GM12878 (cell line): ENCODE data around the gene APOH. TPM values are rescaled to one million over a fixed set of nuclear protein-coding genes. Genes with fewer than 3 reads are reported as not detected.

Experiments used
- ATAC-seq: fragments of 200-7000 bp; cut with Tn5 transposase; 3 replicates; pipeline ENCODE4 v1.9.1; 2020; ENCODE audit warnings: mild to moderate bottlenecking, moderate library complexity
- BruUV-seq: library from RNA; stranded (reverse); fragments of 400-500 nt; replicated peaks from 2 replicates; lab custom pipeline; 2021; lab: Mats Ljungman, UMichigan
- CTCF ChIA-PET: fragments of 300-600 bp; sonication (Branson Sonifier 250); formaldehyde crosslinking; extraction: SDS; loops from one replicate; lab custom pipeline; 2021; ENCODE audit warnings: inconsistent platforms; lab: Yijun Ruan, JAX
- POLR2A ChIA-PET: fragments of 350-600 bp; formaldehyde crosslinking; extraction: SDS; loops from one replicate; lab custom pipeline; 2021; ENCODE audit warnings: inconsistent platforms; lab: Charles Lee
- RAD21 ChIA-PET: fragments of 300-600 bp; sonication (Branson Sonifier 250); formaldehyde crosslinking; loops from one replicate; lab custom pipeline; 2023; ENCODE audit warnings: antibody characterized with exemption; ENCODE audit not compliant: unreplicated experiment; lab: Charles Lee
- SMC1A ChIA-PET: fragments of 300-600 bp; sonication (Branson Sonifier 250); formaldehyde crosslinking; loops from one replicate; lab custom pipeline; 2023; ENCODE audit not compliant: unreplicated experiment, uncharacterized antibody; lab: Charles Lee
- DNase-seq: peaks from one replicate; pipeline ENCODE4 v3.0.0-alpha.2; 2011; ENCODE audit warnings: low read depth, low spot score
- FAIRE-seq: peaks from 3 replicates; lab custom pipeline; 2011; peaks lifted over from hg19 to GRCh38; lab: Jason Lieb, UNC
- H2AFZ ChIP-seq: 2 replicates; pipeline ENCODE4 v1.6.0; 2011; ENCODE audit warnings: low read depth, low read length, control low read depth; ENCODE audit not compliant: control insufficient read depth
- H3K27ac ChIP-seq: 2 replicates; pipeline ENCODE4 v1.5.1; 2011; ENCODE audit warnings: control low read depth; ENCODE audit not compliant: control insufficient read depth, insufficient read depth
- H3K27me3 ChIP-seq, 2 experiments: replicated peaks in 1 of 2; 2 replicates each; pipeline versions ENCODE4 v1.6.0 to v1.6.1; 2011; ENCODE audit warnings: low read length in 1 of 2; ENCODE audit not compliant: control insufficient read depth in 2 of 2, insufficient read depth in 2 of 2
- H3K36me3 ChIP-seq, 2 experiments: 2 replicates each; pipeline ENCODE4 v1.5.1; 2011; ENCODE audit warnings: low read length in 1 of 2; ENCODE audit not compliant: control insufficient read depth in 2 of 2, insufficient read depth in 2 of 2
- H3K4me1 ChIP-seq: 2 replicates; pipeline ENCODE4 v1.6.1; 2011; ENCODE audit warnings: mild to moderate bottlenecking, low read length, moderate library complexity, mixed read lengths; ENCODE audit not compliant: control insufficient read depth, insufficient read depth
- H3K4me2 ChIP-seq: 2 replicates; pipeline ENCODE4 v1.6.0; 2011; ENCODE audit warnings: control low read depth; ENCODE audit not compliant: control insufficient read depth, insufficient read depth
- H3K4me3 ChIP-seq: fragments of 200-600 bp; sonication (generic); 2 replicates; pipeline ENCODE4 v1.5.1; 2016
- H3K79me2 ChIP-seq: 2 replicates; pipeline ENCODE4 v1.6.0; 2011; ENCODE audit warnings: low read length; ENCODE audit not compliant: control insufficient read depth, insufficient read depth
- H3K9ac ChIP-seq: 2 replicates; pipeline ENCODE4 v1.8.0; 2011; ENCODE audit warnings: low read length, control low read depth, mixed read lengths; ENCODE audit not compliant: control insufficient read depth, insufficient read depth
- H3K9me3 ChIP-seq: replicated peaks from 3 replicates; pipeline ENCODE4 v1.5.1; 2011; ENCODE audit warnings: mild to moderate bottlenecking, low read length; ENCODE audit not compliant: control insufficient read depth, insufficient read depth
- H4K20me1 ChIP-seq: 2 replicates; pipeline ENCODE4 v1.6.0; 2011; ENCODE audit not compliant: control insufficient read depth, insufficient read depth
- ATF7 ChIP-seq: fragments of 450-650 bp; IDR thresholded peaks from 2 replicates; pipeline ENCODE4 v1.6.1; 2016; ENCODE audit warnings: low read depth, mild to moderate bottlenecking
- JUNB ChIP-seq: IDR thresholded peaks from 2 replicates; pipeline ENCODE4 v1.6.1; 2016; ENCODE audit warnings: antibody characterized with exemption, mild to moderate bottlenecking
- MYC ChIP-seq: IDR thresholded peaks from 2 replicates; pipeline ENCODE4 v1.6.1; 2011; ENCODE audit warnings: mild to moderate bottlenecking, low read length, moderate library complexity, inconsistent platforms; ENCODE audit not compliant: insufficient read depth, insufficient replicate concordance, insufficient read length, severe bottlenecking
- RAD51 ChIP-seq: fragments of 450-650 bp; IDR thresholded peaks from 2 replicates; pipeline ENCODE4 v1.6.1; 2016; ENCODE audit warnings: moderate library complexity, mild to moderate bottlenecking, inconsistent platforms
- ZBTB40 ChIP-seq: fragments of 450-650 bp; IDR thresholded peaks from 2 replicates; pipeline ENCODE4 v1.6.1; 2016; ENCODE audit warnings: mild to moderate bottlenecking, moderate library complexity, borderline replicate concordance
- ZNF592 ChIP-seq: fragments of 450-650 bp; IDR thresholded peaks from 2 replicates; pipeline ENCODE4 v1.6.1; 2017; ENCODE audit warnings: mild to moderate bottlenecking, moderate library complexity
- WGBS: methylation state at CpG from one replicate; pipeline ENCODE4 v1.1.6; 2016; ENCODE audit warnings: low lambda C conversion rate; ENCODE audit not compliant: insufficient replicate concordance, insufficient coverage; ENCODE audit errors: missing lambda C conversion rate; 5-methylcytosine and 5-hydroxymethylcytosine counted together
- in situ Hi-C: fragments of 300-500 bp; cut with MboI; formaldehyde crosslinking; loops from 9 replicates; pipeline ENCODE4 v1.14.3; 2018; ENCODE audit warnings: mixed read lengths
- intact Hi-C: fragments of 100-400 bp; cut with micrococcal nuclease; formaldehyde crosslinking; loops from one replicate; pipeline ENCODE4 v1.14.2; 2022; ENCODE audit not compliant: unreplicated experiment
- polyA plus RNA-seq, 11 experiments: library from polyadenylated mRNA; depleted of rRNA in 4 of 11; unstranded in 6 of 11; stranded (reverse) in 5 of 11; fragments of >200 nt; fragmentation: Nextera tagmentation in 4 of 11; fragmentation: Illumina TruSeq in 1 of 11; extraction: Ambion mirVana in 4 of 11; extraction: Trizol in 1 of 11; gene quantifications; 1 replicate in 1 of 11; 2 replicates in 10 of 11; pipeline versions ENCODE4 v1.2.1 to v1.2.3, GENCODE V29; 2011 to 2016; ENCODE audit warnings: inconsistent platforms in 2 of 11, missing spikeins in 2 of 11, low read depth in 1 of 11
- total RNA-seq, 4 experiments: library from RNA; depleted of rRNA in 3 of 4; stranded (reverse); fragments of >200 nt in 3 of 4; fragmentation: Illumina TruSeq in 1 of 4; extraction: Trizol in 1 of 4; gene quantifications; 2 replicates each; pipeline versions ENCODE4 v1.2.1 to v1.2.3, GENCODE V29; 2013 to 2021

Gene APOH
- total and polyA plus RNA-seq, 10 of the 15 experiments (the other 5 are each of a cell fraction or from before 2014, with no cell fraction given) = 1.8 TPM; not detected in 9

- in situ Hi-C loops = no loop called here
- Histone ChIP-seq H2AFZ (no peak overlapping the region), H3K27ac (no peak overlapping the region), H3K9ac (no peak overlapping the region), H3K9me3 (no peaks in the 10 kb centered on the region), H3K79me2 (no peaks in the 10 kb centered on the region), H3K4me3 (peak overlapping the region; percentile 78; the same call in 1 of the 2 replicates), H3K27me3 (no peaks in the 10 kb centered on the region), H3K36me3 (no peaks in the 10 kb centered on the region), H3K4me2 (peak overlapping the region; percentile 95), H4K20me1 (no peaks in the 10 kb centered on the region), H3K4me1 (no peaks in the 10 kb centered on the region)
- BruUV-seq = no TSS peak
- ATAC-seq (no peak; the same call in 2 of the 3 replicates), FAIRE-seq (no peak), DNase-seq (no peak)
- WGBS = 33% methylated on average over 16 of the region's 16 CpGs
- ChIA-PET RAD21 (interaction anchor here (0.6 to 0.7 kb wide), 2 partner anchors 22 to 24 kb away, joined by 3 read pairs; no protein-coding TSS in a partner anchor), POLR2A (interaction anchor here (0.6 to 1.4 kb wide), 2 partner anchors 23 to 447 kb away, joined by 3 to 6 read pairs; no protein-coding TSS in a partner anchor), SMC1A (interaction anchor here (0.8 to 0.9 kb wide), 2 partner anchors 26 to 270 kb away, joined by 3 read pairs; no protein-coding TSS in a partner anchor), CTCF (interaction anchor here (0.8 to 1.0 kb wide), 2 partner anchors 524 to 1092 kb away, joined by 3 read pairs; no protein-coding TSS in a partner anchor)
- no peak for TF ChIP-seq RAD51
- intact Hi-C loops = no loop called here
These were observed 38.2 kb downstream of the APOH start for GRCh38 chr17:66190738-66191592.

GRCh38 chr17:66187718-66188117, 41.5 kb downstream of the APOH start:
- H3K9me3 ChIP-seq = no peaks in the 10 kb centered on the region
- no peak overlapping the region for H2AFZ ChIP-seq
- ChIA-PET RAD21 (interaction anchor here (1.0 kb wide), 1 partner anchor 70 kb away, joined by 3 read pairs; no protein-coding TSS in a partner anchor), CTCF (no interaction called here), SMC1A (no interaction called here), POLR2A (no interaction called here)
- FAIRE-seq (no peak), DNase-seq (no peak), ATAC-seq (no peak)
- in situ Hi-C loops (no loop called here), intact Hi-C loops (no loop called here)
- H3K4me2 ChIP-seq = no peak overlapping the region
- no peaks in the 10 kb centered on the region for H4K20me1 ChIP-seq
- H3K4me1 ChIP-seq = no peaks in the 10 kb centered on the region
- no peaks in the 10 kb centered on the region for H3K27me3 ChIP-seq
- no peak overlapping the region for H3K27ac ChIP-seq
- no peaks in the 10 kb centered on the region for H3K79me2 ChIP-seq
- 77% methylated on average over 2 of the region's 2 CpGs for WGBS
- BruUV-seq = no TSS peak
- no peak overlapping the region for H3K9ac ChIP-seq
- no peak overlapping the region for H3K4me3 ChIP-seq
- H3K36me3 ChIP-seq = no peaks in the 10 kb centered on the region
- peak; percentile 29; the same call in 1 of the 2 replicates for TF ChIP-seq ATF7
- TF ChIP-seq ZBTB40 = no peak
- no peak for TF ChIP-seq MYC
- no peak for TF ChIP-seq ZNF592
- no peak for TF ChIP-seq JUNB
